ENCODE data around the gene CTXN2.
A peak's percentile ranks its signal among the peaks of the same experiment; 100 is the strongest.

CTXN2 gene

DNA sequence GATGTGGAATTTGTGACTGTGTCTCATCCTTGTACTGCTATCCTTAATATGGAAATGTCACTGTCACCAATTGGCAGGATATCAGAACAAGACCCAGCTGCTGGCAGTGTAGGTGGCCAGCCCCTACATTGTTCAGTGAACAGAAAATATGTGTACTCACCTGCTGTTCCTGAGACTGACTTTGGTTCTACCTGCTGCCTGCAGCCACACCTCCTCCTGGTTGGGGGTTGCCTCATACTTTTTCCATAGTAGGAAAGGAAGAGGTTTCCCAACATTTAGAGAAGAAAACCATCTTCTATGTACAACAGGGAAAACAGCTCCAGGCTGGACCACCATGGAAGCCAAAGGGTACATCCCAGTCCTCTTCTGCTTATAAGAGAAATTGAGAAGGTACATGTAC, 50.5 kb downstream of the CTXN2 start:
- TF ChIP-seq, protein P1, sequence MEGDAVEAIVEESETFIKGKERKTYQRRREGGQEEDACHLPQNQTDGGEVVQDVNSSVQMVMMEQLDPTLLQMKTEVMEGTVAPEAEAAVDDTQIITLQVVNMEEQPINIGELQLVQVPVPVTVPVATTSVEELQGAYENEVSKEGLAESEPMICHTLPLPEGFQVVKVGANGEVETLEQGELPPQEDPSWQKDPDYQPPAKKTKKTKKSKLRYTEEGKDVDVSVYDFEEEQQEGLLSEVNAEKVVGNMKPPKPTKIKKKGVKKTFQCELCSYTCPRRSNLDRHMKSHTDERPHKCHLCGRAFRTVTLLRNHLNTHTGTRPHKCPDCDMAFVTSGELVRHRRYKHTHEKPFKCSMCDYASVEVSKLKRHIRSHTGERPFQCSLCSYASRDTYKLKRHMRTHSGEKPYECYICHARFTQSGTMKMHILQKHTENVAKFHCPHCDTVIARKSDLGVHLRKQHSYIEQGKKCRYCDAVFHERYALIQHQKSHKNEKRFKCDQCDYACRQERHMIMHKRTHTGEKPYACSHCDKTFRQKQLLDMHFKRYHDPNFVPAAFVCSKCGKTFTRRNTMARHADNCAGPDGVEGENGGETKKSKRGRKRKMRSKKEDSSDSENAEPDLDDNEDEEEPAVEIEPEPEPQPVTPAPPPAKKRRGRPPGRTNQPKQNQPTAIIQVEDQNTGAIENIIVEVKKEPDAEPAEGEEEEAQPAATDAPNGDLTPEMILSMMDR (IDR thresholded peaks at IDR 0.05; ENCODE audit: insufficient read depth, missing control alignments), result no peak
- DNase-seq (ENCODE audit: insufficient read length, low spot score) (no peak), FAIRE-seq (no peak)

- FAIRE-seq (no peak), DNase-seq (ENCODE audit: insufficient read length, low spot score) (no peak)
- TF ChIP-seq, protein P1 (IDR thresholded peaks at IDR 0.05; ENCODE audit: insufficient read depth, missing control alignments), result no peak
Measured at GRCh38 chr15:48242535-48242934, 51.1 kb downstream of the CTXN2 start.

DNA sequence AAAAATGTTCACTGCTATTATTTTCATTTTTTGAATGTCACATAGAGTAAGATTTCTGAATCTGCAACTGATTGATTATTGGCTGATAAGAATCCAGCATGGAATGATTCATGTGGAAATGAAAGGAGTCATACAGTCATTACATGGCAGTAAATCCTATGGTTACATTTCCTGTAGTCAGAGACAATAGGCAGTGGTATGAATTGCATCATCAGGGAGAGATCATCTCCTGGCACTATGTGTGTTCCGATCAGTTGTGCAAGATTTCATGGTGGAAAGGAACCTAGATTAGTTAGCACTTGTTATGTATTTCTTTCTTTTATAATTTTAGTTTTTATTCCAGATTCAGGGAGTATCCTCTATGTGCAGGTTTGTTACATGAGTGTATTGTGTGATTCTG, 53.5 kb downstream of the CTXN2 start:
- TF ChIP-seq, protein P1 (IDR thresholded peaks at IDR 0.05; ENCODE audit: insufficient read depth, missing control alignments), result no peak
- FAIRE-seq, result no peak
- DNase-seq (ENCODE audit: insufficient read length, low spot score), result no peak

- DNase-seq (ENCODE audit: insufficient read length, low spot score), result no peak
- no peak for FAIRE-seq
- TF ChIP-seq, protein P1 (IDR thresholded peaks at IDR 0.05; ENCODE audit: insufficient read depth, missing control alignments), result no peak
Measured at GRCh38 chr15:48248414-48248813, 56.9 kb downstream of the CTXN2 start.

DNA sequence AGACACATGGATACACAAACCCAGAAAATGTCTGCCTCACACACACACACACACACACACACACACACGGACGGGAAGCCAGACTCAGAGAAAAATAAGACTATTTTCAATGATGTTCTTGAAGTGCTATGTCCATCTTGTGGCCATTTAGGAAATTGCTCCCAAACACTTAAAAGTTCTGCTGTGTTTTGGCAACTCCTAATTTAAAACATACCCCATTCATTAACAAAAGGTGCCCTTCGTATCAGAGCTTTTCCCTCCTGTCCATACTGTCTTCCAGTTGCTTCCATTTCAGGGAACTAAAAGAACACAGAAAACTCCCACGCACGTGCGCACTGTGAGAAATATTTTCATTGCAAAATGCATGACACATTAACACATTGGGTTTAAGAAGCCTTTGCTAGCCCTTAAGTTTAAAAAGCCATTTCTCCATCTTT, 59.2 kb downstream of the CTXN2 start:
- TF ChIP-seq, protein P1 (IDR thresholded peaks at IDR 0.05; ENCODE audit: insufficient read depth, missing control alignments), result peak; percentile 65
- FAIRE-seq (peak; percentile 63), DNase-seq (ENCODE audit: insufficient read length, low spot score) (no peak)

- DNase-seq (ENCODE audit: insufficient read length, low spot score) (no peak), FAIRE-seq (no peak)
- TF ChIP-seq, protein P1 (IDR thresholded peaks at IDR 0.05; ENCODE audit: insufficient read depth, missing control alignments), result no peak
Measured at GRCh38 chr15:48253172-48253571, 61.7 kb downstream of the CTXN2 start.

Measured in D721Med (cell line).